Hindlimb muscle (tissue), 1 donor: ENCODE measurements around the gene C19orf18. TPM values are rescaled to one million over a fixed set of nuclear protein-coding genes. Genes with fewer than 3 reads are reported as not detected.

ENCODE experiments used
- DNase-seq: peaks from one replicate; pipeline ENCODE4 v3.0.0-alpha.2; 2013
- polyA plus RNA-seq: library from polyadenylated mRNA; unstranded; fragments of 120-200 nt; gene quantifications from one replicate; pipeline ENCODE4 v1.2.1, GENCODE V29; 2013; ENCODE audit not compliant: insufficient read length

C19orf18 gene
- polyA plus RNA-seq, 1 donor: 0.79 TPM

DNA sequence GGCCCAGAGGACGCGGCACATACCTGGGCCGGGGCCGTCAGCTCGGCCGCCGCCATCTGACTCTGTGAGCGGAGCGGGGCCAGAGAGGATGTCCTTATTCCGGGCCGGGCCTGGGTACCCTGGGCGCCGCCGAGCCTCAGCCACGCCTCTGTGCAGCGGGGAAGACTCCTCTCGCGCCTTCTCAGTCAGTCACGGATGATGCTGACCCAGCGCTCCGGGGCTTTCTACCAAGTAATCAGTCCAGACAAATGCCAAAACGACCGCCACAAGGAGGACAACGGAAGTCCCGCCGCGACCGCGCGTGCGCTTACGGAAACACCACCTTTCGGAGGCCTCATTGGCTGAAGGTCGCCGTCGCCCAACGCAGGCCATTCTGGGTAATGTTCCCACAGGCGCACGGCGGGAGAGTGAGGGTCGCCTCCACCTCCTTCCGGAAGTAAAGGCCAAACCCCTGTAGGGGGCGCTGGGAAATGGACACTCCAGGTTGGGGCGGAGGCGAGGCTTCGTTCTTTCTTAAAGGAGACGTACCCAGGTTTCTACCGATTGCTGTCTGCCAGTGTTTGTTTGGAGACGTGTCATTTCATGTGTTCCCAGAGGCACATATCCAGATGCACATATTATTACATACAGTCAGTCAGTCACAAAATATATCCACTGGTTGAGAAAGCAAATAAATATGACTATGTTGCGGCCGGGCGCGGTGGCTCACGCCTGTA is 26.8 kb downstream of the C19orf18 start, which contains the start of gene ZNF256:
Gene ZNF256 (minus strand): TSS at position 288 of the 716 bp plus-strand sequence. CDS start 232 bp downstream, at position 56.
- DNase-seq: peak; percentile 96

GRCh38 chr19:57947088-57947418 is 27.3 kb downstream of the C19orf18 start:
- DNase-seq: no peak

GRCh38 chr19:57946316-57946715 is 28.0 kb downstream of the C19orf18 start:
- DNase-seq: no peak

DNA sequence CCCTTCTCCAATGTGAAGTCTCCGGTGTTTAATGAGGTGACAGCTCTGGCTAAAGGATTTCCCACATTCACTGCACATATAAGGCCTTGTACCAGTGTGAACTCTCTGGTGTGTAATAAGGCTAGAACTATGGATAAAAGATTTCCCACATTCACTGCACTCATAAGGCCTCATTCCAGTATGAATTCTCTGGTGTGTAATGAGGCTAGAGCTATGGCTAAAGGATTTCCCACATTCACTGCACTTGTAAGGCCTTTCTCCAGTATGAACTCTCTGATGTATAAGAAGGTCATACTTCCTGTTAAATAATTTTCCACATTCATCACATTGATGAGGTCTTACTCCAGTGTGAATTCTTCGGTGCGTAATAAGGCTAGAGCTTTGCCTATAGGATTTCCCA is 32.7 kb downstream of the C19orf18 start:
- no peak for DNase-seq

- no peak for DNase-seq
These were observed 38.6 kb downstream of the C19orf18 start for GRCh38 chr19:57935731-57936130.

DNA sequence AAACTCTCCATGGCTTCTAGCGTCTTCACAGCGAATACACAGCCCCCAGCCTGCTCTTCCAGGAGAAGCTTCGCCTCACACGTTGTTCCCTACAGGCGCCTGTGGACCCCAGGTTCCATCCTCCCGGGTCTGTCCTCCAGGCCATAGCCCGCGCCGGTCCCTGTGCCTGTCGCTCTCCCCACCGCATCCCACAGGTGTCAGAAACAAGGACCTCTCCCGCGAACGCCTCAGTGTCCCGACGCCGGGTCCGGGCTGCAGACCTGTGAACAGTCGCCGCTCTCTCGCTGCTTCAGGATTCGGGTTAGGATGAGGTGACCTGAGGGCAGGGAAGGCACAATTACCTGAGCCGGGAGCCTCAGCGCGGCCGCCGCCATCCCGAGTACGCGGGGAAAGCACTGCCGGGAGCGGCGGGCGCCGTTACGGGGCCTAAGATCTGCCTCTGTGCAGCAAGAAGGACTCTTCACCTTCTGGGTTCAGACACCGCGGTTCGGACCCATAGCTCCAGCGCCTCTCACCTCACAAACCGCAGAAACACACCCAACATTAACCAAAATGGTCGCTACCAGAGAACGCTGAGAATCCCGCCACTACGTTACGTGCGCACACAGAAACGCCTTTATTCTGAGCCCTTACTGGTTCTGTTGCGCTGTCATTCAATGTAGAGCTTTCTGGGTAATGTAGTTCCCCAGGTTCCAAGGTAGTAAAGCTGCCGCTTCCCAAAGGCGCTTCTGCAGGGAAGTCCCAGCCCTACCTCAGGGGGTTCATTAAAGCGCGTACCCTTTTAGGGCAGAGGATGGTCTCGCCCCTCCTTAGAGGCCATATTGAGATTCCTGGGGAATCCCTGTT is 39.3 kb downstream of the C19orf18 start, which contains the start of gene ZNF418:
Gene ZNF418 (minus strand): TSS at position 583 of the 846 bp plus-strand sequence. CDS start 1,580 bp downstream, outside the sequence.
- DNase-seq: peak; percentile 73

GRCh38 chr19:57927587-57927986 is 46.7 kb downstream of the C19orf18 start:
- no peak for DNase-seq

- peak; percentile 92 for DNase-seq
These were observed 58.0 kb downstream of the C19orf18 start, which contains the start of gene ZNF417 for GRCh38 chr19:57916168-57916995. TSS of gene ZNF417 (minus strand) at chr19:57916592. CDS start at chr19:57916411, 181 bp downstream.

DNA sequence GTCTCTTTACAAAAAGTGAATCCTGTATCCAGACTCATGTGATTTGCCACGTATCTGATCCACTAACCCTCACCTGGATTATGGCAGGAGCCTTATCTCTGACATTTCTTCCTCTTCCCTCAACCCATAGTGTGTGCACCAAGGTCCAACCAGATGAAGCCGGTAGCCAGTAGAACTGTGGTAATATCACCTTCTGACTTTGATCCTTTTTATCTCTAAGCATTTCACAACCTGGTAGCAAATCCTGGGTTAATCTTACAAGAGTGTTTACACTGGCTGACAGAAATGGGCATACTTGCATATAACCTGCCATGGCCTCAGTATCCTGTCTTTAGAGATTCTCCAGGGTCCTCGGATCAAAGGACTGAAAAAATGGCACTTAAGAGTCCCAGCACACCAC is 59.8 kb downstream of the C19orf18 start:
- DNase-seq: no peak

Other genes with a start within 250 kb of the C19orf18 start
- gene ZNF671, start 246.9 kb downstream of the C19orf18 start, polyA plus RNA-seq: 6.7 TPM
- 13.7 TPM for gene ZNF776, start 227.7 kb downstream of the C19orf18 start, polyA plus RNA-seq
- gene ZNF586, start 204.9 kb downstream of the C19orf18 start, polyA plus RNA-seq: 13.6 TPM
- 7.1 TPM for gene ZNF552, start 159.6 kb downstream of the C19orf18 start, polyA plus RNA-seq
- gene ZNF587B, start 144.2 kb downstream of the C19orf18 start, polyA plus RNA-seq: 4.2 TPM
- gene ZNF587, start 124.7 kb downstream of the C19orf18 start, polyA plus RNA-seq: 16.1 TPM
- gene ZNF814, start 85.5 kb downstream of the C19orf18 start, polyA plus RNA-seq: 25.0 TPM
- gene ZNF417, start 57.9 kb downstream of the C19orf18 start, polyA plus RNA-seq: 14.7 TPM
- 10.2 TPM for gene ZNF418, start 39.1 kb downstream of the C19orf18 start, polyA plus RNA-seq
- gene ZNF256, start 26.8 kb downstream of the C19orf18 start, polyA plus RNA-seq: 5.4 TPM
- gene ZNF606, start 28.3 kb upstream of the C19orf18 start, polyA plus RNA-seq: 10.8 TPM
- gene ZSCAN1, start 59.5 kb upstream of the C19orf18 start, polyA plus RNA-seq: 1.6 TPM
- gene ZNF135, start 84.7 kb upstream of the C19orf18 start, polyA plus RNA-seq: 13.8 TPM
- 64.4 TPM for gene ZSCAN18, start 123.7 kb upstream of the C19orf18 start, polyA plus RNA-seq
- 12.1 TPM for gene ZNF329, start 176.3 kb upstream of the C19orf18 start, polyA plus RNA-seq
- gene ZNF274, start 208.5 kb upstream of the C19orf18 start, polyA plus RNA-seq: 11.5 TPM